HG02678 (cell line): Measurements from ENCODE around the gene CTSO.
"Not testable (repeated sequence)": the region's sequence is repeated elsewhere in the genome, so short reads cannot be mapped to it uniquely, and the experiment has no call there.

ENCODE experiments used
- ATAC-seq: cut with Tn5 transposase; IDR thresholded peaks from one replicate; pipeline ENCODE4 v1.9.1; 2021; ENCODE audit warnings: mild to moderate bottlenecking, moderate library complexity; ENCODE audit not compliant: unreplicated experiment

Gene CTSO

DNA sequence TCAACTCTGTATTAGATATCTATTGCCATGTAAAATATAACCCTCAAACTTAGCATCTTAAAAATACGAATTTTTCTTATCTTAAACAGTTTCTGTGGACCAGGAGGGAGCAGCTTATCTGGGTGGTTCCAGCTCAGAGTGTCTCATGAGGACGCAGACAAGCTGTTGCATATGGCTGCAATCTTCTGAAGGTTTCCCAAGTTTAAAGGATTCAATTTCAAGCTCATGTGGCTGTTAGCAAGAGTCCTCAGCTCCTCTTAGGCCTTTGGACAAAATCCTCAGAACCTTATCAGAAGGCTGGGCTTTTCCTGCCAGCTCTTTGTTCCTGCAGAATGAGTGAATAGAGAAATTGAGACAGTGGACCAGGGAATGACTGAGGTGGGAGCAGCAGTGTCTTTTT is 2.8 kb upstream of the CTSO start:
- no peak for ATAC-seq

DNA sequence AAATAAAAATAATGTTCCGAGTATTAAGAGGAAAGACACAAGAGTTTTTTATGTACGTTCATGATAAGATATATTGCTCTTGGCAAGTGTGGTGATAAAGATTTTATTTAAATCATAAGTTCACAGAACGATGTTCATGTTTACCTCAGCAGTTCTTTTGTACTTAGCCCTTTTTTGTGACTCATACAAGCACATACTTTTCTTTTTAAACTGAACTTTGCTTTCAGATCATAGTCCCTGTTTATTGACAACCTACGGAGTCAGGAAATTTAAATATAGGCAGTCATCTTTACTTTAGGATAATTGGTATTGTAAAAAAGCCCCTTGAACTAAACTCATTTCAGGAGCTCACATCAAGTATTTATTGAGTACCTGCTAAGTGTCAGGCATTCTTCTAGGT is 1.3 kb upstream of the CTSO start:
- ATAC-seq: no peak

DNA sequence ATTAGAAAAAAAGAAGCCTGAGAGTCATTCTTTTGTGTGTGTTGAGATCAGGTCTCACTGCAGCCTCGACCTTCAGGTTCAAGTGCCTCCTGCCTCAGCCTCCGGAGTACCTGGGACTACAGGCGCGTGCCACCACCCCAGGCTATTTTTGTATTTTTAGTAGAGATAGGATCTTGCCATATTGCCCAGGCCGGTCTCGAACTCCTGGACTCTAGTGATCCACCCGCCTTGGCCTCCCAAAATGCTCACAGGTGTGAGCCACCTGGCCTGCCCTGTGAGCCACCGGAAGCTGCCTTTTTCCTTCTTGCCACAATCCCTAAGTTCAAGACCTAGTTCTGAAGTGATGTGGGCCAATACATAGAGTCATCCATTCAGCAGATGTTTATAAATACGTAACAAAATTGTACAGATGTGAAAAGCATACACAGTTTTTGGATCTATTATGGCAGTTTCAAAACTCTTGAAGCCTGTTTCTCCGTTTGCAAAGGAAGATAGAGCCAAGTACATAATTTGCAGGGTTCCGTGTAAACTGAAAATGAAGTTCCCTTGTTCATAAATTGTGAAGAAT is 536 bp upstream of the CTSO start:
- no peak for ATAC-seq

DNA sequence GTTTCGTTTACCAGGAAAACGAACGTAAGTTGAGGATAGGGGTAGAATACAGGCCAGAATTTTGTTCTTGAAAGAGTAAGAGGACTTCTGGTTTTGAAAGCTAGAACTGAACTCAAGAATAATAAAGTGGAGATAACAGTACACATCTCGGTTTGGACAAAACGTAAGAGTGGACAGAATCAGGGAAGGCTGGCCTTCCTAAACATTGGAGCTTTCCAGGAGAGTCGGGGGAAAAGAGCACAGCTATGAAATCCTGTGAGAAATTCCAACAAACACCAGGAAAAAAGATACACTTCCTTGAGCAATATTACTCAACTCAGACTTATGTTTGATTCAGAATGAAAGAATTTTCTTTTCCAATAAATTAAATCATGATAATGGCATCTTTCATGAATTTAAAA is 1.2 kb downstream of the CTSO start:
- ATAC-seq: no peak

DNA sequence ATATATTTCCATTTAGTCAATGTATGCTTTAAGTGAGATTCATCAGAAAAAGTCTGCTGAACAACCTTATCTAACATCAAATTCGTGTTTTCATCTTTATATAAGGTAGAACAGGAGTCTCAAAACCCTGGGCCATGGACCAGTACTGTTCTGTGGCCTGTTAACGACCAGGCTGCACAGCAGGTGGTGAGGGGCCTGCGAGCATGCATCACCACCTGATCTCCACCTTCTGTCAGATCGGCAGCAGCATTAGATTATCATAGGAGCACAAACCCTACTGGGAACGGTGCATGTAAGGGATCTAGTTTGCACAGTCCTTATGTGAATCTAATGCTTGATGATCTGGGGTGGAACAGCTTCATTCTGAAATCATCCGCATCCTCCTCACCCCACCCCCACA is 3.2 kb downstream of the CTSO start:
- ATAC-seq: no peak

DNA sequence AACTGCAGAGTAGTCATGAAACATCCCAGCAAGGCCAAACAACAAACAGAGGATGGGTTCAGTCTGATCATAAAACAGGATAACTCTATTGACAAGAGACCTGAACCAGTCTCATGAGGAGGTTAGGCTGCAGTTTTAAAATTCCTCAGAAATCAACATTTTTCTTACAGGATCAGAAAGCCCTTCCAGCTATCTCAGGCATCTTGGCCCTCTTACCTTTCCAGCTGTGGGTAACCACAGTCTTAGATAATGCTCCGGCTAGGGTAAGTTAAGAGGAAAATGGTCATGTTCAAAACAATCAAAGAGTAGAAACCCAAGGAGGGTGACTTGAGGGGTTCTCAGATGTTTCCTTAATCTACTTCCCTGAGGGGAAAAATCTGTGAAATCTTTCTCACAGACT is 5.1 kb downstream of the CTSO start:
- ATAC-seq: no peak

DNA sequence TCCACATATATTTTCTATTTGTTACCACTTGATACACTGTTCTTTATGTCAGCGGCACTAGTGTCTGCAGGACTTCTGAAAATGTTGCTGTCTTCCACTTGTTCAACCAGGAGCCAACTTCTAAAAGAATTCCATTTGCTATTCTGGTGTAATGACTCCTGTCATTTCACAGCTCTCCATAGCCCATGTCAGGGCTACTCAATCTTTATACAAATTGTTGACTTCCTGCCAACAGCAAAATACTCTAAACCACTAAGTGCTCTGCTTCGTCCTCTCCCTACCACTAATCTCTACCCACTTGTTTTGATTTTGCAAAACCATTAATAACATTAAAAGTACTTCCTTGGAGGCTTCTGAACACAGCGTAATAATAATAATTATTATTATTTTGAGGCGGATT is 7.2 kb downstream of the CTSO start:
- ATAC-seq: no peak

DNA sequence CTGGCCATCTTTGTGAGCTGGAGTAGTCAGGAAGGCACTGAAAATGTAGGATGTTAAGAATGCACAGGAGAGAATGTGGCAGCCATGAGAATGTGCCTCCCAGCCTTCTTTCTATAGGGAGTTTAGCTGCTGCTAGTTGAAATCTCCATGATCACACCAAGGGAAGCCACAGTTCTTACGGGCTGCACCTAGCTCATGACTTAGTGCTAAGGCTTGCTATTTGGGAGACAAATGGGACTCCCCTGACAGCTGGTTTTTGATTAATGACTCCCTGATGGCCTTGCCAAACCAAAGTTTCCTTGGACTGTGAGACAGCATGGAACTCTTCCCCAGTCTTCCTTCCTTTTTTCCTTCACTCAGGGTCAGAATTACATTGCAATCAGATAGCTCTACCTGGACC is 9.2 kb downstream of the CTSO start:
- ATAC-seq: no peak

DNA sequence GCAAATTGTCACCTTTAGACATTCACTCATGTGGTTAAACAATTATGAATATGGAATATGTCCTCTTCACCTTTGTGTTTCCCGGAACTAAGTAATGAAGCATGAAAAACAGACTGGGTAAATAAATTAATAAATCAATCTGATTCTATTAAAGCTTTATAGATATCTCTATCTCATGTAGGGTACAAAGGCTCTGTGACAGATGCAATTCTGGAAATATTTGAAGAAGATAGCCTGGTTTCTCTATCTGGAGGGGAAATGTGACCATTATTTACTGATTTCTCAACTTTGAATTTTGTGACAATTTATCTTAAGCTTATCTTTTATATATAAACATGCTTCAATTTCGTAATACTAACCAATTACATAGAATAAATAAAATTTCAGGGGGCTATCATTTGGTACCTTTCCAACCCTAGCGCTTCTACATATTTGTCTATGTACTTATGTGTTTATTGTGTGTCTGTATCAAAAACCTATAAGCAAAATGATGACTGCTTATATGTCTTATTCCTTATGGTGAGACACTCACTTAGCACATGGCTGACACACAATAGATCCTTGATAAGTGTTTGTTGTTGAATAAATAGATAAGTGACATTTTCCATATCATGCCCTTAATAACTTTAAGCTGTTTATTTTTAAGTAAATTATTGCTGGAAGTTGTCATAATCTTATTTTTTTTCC is 9.9 kb downstream of the CTSO start:
- ATAC-seq: no peak

DNA sequence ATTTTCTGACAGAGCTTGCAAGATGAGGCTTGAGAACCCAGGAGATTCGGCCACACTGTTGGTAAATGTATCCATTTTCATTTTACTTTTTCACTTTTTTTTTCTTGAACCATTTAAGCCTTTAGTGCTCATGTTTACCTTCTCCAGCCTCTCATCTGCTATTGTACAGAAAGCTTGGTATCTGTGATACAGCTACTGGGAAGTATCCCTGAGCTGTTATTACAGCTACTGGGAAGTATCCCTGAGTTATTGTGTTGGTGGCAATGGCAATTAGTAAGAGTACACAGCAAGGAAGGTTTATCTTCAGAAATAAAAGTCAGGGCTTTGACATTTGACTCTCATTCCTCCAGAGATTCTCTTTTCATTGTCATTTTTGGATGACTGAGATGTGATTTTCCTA is 11.8 kb downstream of the CTSO start:
- no peak for ATAC-seq

DNA sequence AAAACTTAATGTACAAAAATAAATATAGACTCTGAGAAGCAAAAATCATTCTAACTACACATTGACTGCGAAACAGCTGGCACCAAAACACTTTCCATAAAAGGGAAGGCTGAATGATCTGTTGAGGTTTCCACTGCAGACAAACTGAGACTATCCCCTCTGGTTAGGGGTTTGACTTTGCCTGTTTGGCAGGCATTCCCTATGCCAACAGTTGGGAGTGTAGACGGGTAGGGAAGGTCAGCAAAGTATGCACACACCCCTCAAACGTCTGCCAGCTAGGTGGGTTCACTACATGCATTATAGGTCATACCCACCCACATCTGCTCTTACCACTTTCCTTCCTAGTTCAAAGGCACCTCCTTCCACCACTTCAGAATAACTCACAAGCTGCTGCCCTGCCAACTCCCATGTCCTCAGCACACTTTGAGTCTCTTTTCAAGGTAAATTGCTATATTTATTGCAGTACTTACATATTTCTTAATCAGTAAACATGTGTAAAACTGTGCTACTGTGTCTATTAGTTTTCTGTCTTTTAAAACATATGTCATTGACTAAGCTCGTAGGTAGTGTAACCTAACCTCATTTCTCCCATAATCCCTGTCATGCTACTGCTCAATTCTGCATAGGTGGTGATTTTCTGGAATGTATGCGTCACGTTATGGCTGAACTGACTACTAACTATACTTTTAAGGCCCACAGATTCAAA is 12.4 kb downstream of the CTSO start:
- no peak for ATAC-seq

DNA sequence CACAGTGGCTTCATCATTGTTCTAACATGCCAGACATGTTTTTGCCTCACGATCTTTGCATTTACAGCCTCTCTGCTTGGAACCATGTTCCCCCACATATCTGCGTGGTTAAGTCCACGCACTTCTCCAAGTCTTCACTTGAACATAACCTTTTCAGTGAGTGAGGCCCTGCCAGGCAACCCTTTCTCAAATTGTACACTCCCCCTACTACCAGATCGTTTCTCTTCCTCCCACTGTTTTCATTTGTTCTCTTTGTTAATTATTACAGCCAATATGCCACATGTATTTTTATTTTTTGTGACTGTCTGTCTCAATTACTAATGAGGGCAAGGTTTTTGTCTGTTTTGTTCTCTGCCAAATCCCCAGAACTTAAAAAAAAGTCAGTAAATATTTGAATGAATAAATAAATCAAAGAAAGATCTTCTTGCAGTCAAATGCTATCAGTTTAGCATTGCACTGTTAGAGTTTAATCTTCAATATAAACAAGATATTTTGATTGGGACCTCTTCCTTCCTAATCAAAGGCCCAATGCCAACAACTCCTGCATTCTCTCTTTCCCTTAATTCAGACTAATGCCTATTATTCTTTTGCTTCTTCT is 18.2 kb downstream of the CTSO start:
- no peak for ATAC-seq

DNA sequence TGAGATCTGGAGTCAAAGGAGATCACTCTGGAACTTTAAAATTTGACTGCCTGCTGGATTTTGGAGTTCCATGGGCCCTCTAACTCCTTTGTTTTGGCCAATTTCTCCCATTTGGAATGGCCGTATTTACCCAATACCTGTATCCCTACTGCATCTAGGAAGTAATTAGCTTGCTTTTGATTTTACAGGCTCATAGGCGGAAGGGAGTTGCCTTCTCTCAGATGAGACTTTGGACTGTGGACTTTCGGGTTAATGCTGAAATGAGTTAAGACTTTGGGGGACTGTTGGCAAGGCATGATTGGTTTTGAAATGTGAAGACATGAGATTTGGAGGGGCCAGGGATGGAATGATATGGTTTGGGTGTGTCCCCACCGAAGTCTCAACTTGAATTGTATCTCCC is 19.0 kb downstream of the CTSO start:
- ATAC-seq: not testable (repeated sequence)

DNA sequence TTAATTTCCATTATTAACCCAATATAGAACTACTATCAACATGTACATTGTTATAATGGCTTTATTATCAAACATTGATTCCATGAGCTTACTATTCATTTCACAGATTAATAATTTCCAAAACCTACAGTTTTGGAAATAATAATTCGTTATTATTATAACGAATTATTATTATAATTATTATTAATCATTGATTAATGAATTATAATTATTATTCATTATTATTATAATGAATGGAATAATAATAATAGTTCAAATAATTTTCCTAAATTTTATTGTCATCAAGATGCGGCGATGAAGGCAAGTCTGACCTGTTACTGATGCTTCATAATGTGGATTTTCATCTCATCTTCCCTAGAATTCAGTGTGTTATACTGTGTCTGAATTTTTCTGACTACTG is 22.0 kb downstream of the CTSO start:
- no peak for ATAC-seq

DNA sequence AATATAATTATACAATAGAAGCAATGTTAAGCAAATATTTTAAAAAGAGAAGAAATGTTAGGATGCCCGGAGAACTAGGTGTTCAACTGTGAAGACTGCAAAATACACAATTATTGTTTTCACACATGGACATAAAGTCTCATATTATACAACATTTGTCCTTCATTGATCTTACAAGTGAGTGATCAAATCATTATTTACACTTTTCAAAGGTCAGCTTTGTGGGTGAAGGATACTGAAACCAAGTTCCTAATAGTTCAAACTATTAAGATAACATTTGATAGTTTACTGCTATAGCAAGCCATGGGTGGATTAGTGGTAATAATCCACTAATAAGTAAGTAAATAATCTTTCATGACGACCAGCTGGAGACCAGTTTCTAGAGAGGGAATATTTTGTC is 23.3 kb downstream of the CTSO start:
- ATAC-seq: no peak

DNA sequence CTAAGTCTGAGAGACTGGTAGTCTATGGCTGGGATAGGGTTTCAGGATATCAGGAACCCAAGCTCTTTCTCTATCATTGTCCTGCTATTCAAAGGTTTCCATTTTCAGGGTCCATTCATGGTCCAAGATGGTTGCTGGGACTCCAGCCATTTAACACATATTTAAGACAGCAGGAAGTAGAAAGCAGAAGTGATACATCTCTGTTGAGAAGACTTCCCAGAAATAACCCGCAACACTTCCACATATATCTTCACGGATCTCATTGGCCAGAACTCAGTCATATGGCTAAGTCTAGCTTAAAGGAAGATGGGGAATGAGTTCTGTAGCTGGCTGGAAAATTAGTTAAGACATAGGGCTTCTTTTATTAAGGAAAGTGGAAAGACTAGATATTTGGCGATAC is 23.8 kb downstream of the CTSO start:
- ATAC-seq: no peak

DNA sequence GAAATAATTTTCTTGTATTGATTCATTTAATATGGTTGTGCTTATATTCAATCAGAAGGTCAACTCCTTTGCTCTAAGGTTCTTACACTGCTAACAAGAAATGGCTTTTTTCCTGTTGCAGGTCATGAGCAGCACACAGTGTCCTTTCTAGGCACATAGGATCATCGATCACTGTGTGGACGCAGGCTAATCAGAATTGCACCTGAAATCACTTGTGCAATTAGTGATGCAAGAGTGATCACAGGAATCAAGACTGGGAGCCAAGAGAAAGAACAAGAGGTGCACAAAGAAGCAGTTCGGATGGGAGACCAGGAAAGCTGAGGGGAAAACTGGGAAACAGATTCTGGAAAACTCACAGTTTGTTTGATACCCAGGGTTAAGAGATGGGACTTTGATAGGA is 29.0 kb downstream of the CTSO start:
- ATAC-seq: no peak

DNA sequence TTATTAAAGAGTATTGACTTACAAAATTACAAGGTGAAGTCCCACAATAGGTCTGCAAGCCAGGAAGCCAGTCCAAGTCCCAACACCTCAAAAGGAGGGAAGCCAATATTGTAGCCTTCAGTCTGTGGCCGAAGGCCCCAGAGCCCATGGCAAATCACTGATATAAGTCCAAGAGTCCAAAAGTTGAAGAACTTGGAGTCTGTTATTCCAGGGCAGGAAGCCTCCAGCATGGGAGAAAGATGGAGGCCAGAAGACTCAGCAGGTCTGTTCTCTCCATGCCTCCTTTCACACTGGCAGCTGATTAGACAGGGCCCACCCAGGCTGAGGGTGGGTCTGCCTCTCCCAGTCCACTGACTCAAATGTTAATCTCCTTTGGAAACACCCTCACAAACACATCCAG is 32.1 kb downstream of the CTSO start:
- no peak for ATAC-seq

DNA sequence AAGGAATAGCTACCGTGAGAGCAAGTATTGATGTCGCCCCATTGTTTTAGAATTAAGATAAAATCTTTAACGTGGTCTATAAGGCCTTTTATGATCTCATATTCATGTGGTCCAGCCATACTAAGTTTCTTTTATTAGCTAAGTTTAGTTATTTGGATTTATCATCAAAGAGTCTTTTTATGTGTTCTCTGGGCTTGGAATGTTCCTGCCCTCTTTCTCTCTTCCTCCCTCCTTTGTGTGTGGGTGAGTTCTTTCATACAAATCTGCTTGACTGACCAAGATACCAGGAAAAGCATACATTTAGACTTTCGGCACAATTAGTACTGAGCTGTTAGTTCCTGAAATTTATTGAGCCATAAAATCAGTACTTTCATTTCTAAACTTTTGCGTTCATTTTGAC is 38.9 kb downstream of the CTSO start:
- no peak for ATAC-seq

DNA sequence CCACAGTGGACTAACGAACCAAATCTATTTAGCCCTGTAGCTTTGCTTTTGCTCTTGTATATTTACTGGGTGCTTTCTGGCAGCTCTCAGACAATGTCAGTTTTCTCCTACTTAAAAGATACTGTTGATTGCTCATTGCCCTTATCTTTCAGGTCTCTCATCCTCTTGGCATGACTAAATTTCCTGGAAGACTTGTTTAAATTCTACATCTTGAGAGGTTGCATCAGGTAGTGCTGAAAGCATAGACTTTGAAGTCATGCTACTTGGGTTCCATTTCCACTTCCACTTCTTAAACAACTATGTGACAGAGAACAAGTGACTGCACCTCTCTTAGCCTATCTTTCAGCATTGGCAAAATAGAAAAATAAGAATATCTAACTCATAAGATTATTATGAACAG is 41.8 kb downstream of the CTSO start:
- ATAC-seq: no peak

DNA sequence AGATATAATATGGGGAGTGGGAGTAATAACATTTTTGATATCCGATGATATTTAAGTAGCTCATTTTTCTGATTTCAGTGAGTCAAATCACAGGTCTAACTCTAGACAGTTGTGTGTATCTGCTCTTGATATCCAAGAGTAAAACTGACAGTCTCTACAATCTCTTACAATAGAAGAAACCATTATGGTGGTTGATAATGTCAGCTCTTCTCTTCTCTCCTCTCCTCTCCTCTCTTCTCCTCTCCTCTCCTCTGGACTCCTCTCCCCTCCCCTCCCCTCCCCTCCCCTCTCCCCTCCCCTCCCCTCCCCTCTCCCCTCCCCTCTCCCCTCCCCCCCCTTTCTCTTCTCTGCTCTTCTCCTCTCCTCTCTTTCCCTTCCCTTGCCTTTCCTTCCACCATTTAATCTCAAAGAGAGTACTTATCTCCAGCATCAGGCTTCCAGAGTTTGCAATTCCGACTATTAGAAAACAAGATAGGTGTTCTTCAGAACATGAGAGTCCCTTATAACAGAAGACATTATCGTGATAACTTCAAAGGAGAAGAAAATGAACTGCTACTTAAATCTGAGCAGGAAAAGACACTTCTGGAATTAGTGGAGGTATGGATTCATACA is 43.9 kb downstream of the CTSO start:
- ATAC-seq: no peak
